Activated naive CD8-positive, alpha-beta T cell (primary cell): Measurements from ENCODE around the gene PRM2.

ENCODE experiments used
- H3K27ac Mint-ChIP-seq: one replicate; pipeline ENCODE4 v1.8.0; 2021; ENCODE audit warnings: mixed read lengths
- H3K27me3 Mint-ChIP-seq: one replicate; pipeline ENCODE4 v1.8.0; 2021; ENCODE audit warnings: mixed read lengths
- H3K36me3 Mint-ChIP-seq: one replicate; pipeline ENCODE4 v1.8.0; 2021; ENCODE audit warnings: mixed read lengths
- H3K4me1 Mint-ChIP-seq: one replicate; pipeline ENCODE4 v1.8.0; 2021; ENCODE audit warnings: low read depth, mixed read lengths
- H3K4me3 Mint-ChIP-seq: one replicate; pipeline ENCODE4 v1.8.0; 2021; ENCODE audit warnings: mild to moderate bottlenecking, mixed read lengths
- H3K9me3 Mint-ChIP-seq: one replicate; pipeline ENCODE4 v1.8.0; 2021; ENCODE audit warnings: low read depth, mixed read lengths

The PRM2 gene, protein sequence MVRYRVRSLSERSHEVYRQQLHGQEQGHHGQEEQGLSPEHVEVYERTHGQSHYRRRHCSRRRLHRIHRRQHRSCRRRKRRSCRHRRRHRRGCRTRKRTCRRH

DNA sequence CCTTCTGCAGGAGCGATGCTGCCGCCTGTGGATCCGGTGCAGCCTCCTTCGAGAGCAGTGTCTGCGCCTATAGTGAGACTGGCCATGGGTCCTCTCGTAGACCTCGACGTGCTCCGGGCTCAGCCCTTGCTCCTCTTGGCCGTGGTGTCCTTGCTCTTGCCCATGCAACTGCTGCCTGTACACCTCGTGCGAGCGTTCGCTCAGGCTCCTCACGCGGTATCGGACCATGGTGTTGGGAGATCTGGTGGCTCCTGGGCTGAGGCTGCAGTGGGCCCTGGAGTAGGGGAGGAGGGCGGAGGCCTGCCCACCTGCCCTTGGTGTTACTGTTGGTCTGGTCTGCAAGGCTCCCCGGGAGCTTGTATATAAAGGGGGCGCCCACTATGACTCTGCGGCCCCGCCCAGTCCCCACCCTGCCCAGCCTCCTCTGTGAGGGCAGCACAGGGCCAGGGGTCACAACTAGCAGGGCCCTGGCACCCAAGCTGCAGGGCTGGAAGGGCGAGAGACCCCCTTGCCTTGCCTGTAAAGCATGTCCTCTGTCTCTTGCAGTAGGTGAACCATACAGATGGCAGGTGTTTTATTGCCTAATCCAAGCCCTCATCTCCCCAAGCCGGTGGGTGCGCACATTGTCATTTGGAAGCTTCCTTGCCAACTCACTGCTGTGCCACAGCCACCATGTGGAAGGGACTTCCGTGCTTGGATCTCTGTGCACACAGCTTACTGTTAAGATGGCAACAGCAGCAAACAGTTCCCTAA is at the start of gene PRM2:
Gene PRM2, minus strand, starts transcription at position 338 of the 753 bp plus-strand sequence. Its CDS starts 110 bp downstream, at position 228.
- H3K9me3 Mint-ChIP-seq, result no peaks in the 10 kb centered on the region
- no peaks in the 10 kb centered on the region for H3K27me3 Mint-ChIP-seq
- no peaks in the 10 kb centered on the region for H3K36me3 Mint-ChIP-seq
- H3K4me3 Mint-ChIP-seq, result no peak within 1 kb of the TSS
- H3K4me1 Mint-ChIP-seq, result no peaks in the 10 kb centered on the region
- H3K27ac Mint-ChIP-seq, result no peak within 1 kb of the TSS

DNA sequence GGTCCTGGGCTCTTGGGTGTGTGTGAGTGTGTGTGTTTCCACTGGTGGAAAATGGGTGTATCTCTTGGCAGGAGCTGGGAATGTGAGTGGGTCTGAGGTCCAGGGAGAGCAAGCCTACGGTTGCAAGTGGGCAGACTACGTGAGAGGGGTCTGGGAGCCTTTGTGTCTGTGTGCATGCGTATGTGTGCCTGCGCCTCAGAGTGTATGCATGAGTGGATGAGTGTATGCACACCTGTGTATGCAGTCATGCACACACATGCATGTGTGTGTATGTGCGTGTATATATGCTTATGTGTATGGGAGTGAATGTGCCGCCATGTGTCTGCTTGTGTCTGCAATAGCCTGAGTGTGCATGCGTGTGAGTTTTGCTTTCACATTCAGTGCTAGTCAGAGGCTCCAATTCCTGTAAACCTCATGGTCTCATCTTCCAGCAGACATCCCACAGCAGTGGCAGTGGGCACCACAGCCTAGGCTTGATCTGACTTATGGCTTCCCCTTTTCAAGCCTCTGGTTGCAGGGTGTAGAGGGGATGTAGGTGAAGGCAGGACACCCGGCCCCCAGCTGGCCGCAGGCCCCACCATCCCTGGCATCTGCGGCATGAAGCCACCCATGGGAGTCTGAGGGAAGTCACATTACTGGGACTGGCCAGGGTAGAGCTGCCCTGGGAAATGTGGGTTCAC is 49.3 kb upstream of the PRM2 start:
- no peak overlapping the region for H3K4me3 Mint-ChIP-seq
- H3K36me3 Mint-ChIP-seq, result no peaks in the 10 kb centered on the region
- H3K27ac Mint-ChIP-seq, result peak overlapping the region; percentile 43
- H3K4me1 Mint-ChIP-seq, result peaks cover 42% of the 10 kb centered on the region
- H3K9me3 Mint-ChIP-seq, result no peaks in the 10 kb centered on the region
- H3K27me3 Mint-ChIP-seq, result no peaks in the 10 kb centered on the region

DNA sequence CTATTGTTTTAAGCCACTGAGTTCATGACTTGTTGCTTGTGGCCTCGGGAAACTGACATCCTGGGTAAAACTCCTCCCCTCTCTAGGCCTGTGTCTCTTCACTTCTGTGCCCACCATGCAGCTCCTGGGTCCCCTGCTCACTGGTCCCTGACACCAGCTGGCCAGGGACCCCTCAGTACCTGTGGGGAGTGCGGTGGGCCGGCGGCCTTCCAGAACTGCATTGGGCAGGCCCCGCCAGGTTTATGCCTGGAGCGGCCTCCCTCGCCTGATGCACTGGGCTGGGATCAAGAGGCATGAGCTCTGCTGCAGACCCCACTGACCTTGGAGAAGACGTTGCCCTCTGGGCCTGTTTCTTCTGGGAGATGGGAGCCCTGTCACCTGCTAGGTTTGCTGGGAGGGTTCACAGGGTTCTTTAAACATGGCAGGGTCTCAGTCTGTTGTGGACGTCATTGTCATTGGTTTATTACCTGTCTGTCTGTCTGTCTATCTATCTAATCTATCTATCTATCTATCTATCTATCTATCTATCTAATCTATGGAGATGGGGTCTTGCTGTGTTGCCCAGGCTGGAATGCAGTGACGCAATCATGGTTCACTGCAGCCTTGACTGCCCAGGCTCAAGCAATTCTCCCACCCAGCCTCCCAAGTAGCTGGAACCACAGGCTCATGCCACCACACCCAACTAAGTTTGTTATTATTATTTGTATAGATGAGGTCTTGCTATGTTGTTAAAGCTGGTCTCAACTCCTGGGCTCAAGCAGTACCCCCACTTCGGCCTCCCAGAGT is 47.5 kb upstream of the PRM2 start:
- Mint-ChIP-seq H3K4me1 (peaks cover 32% of the 10 kb centered on the region), H3K27me3 (no peaks in the 10 kb centered on the region), H3K9me3 (no peaks in the 10 kb centered on the region), H3K36me3 (no peaks in the 10 kb centered on the region), H3K4me3 (no peak overlapping the region), H3K27ac (no peak overlapping the region)

DNA sequence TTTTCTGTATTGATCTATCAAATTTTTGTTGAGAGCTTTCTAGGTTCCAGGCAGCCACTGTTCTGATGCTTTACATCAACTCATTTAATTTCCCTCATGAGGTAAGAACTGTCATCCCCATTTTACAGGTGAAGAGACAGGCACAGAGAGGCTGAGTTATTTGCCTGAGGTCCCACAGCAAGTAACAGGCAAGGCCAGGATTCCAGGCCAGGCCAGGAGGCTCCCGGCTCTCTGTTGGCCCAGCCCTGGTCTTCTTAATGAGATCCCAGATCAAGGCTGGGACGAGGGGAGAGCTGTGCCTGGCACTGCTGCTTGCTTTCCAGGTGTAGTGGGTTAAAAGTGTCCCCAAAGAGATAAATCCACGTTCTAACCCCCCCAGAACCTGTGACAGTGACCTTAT is 46.5 kb upstream of the PRM2 start:
- Mint-ChIP-seq H3K27me3 (no peaks in the 10 kb centered on the region), H3K27ac (no peak overlapping the region), H3K4me3 (no peak overlapping the region), H3K36me3 (no peaks in the 10 kb centered on the region), H3K4me1 (peaks cover 23% of the 10 kb centered on the region), H3K9me3 (no peaks in the 10 kb centered on the region)

DNA sequence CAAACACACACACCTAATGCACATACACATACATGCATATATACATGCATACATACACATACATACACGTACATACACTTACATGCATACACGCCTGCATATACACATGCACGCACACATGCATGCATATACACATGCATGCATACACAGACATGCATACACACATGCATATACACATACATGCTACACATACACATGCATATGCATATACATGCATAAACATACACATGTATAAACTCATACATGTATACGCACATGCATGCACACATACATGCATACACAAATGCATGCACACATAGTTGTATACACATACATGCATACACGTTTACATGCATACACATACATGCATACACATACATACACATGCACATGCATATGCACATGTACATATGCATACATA is 45.4 kb upstream of the PRM2 start:
- no peaks in the 10 kb centered on the region for H3K36me3 Mint-ChIP-seq
- H3K9me3 Mint-ChIP-seq, result no peaks in the 10 kb centered on the region
- H3K27ac Mint-ChIP-seq, result no peak overlapping the region
- H3K27me3 Mint-ChIP-seq, result no peaks in the 10 kb centered on the region
- no peak overlapping the region for H3K4me3 Mint-ChIP-seq
- peaks cover 13% of the 10 kb centered on the region for H3K4me1 Mint-ChIP-seq

DNA sequence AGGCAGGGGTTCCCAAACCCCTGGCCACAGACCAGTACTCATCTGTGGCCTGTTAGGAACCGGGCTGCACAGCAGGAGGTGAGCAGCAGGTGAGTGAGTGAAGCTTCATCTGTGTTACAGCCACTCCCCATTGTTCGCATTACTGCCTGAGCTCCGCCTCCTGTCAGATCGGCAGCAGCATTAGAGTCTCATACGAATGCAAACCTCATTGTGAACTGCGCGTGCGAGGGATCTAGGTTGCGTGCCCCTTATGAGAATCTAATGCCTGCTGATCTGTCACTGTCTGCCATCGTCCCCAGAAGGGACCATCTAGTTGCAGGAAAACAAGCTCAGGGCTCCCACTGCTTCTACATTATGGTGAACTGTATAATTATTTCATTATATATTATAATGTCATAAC is 43.9 kb upstream of the PRM2 start:
- Mint-ChIP-seq H3K27me3 (no peaks in the 10 kb centered on the region), H3K4me3 (no peak overlapping the region), H3K36me3 (no peaks in the 10 kb centered on the region), H3K4me1 (peaks cover 4% of the 10 kb centered on the region), H3K27ac (no peak overlapping the region), H3K9me3 (no peaks in the 10 kb centered on the region)

DNA sequence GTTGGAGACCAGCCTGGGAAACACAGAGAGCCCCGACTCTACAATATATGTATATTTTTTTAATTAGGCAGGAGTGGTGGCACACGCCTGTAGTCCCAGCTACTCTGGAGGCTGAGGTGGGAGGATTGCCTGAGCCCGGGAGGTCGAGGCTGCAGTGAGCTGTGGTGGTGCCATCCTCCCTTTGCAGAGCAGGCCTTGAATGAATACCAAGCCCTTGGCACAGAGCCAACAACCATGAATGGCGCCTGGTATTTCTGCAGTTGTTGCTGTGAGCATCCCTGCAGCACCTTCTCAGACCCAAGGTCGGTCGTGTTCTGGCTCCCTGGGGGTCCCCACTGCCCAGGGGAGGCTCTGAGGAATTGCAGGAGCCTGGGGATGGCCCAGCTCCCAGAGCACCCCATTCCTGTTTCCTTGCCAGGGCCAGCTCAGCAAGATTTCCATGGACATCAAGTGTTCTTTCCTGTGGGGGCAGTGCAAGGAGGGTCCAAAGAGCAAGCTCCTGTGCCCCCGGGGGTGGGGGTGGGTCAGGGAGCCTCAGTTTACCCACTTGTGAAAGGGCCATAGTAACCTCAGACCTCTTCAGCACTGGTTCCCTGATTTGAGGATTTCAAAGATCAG is 43.4 kb upstream of the PRM2 start:
- no peak overlapping the region for H3K4me3 Mint-ChIP-seq

DNA sequence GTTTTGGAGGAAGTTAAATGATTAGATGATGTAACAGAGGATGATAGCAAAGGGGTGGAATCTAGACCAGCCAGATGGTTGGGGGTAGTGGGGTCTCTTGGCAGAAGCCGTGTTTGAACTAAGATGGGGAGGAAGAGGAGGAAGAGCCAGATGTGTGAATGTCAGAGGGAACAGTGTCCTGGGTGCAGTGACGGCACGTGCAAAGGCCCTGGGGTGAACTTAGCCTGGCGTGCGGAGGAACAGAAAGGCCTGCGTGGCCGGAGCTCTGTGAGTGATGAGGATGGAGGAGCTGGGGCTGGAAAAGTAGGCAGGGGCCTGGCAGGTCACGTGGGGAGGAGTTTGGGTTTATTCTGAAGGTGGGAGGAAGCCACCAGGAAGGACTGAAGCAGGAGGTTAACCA is 42.5 kb upstream of the PRM2 start:
- H3K4me3 Mint-ChIP-seq, result no peak overlapping the region
- H3K36me3 Mint-ChIP-seq, result no peaks in the 10 kb centered on the region
- H3K4me1 Mint-ChIP-seq, result peaks cover 1% of the 10 kb centered on the region
- H3K27ac Mint-ChIP-seq, result no peak overlapping the region
- no peaks in the 10 kb centered on the region for H3K9me3 Mint-ChIP-seq
- no peaks in the 10 kb centered on the region for H3K27me3 Mint-ChIP-seq

More for the DNA sequence above, 43.4 kb upstream of the PRM2 start:
- H3K36me3 Mint-ChIP-seq, result no peaks in the 10 kb centered on the region
- no peaks in the 10 kb centered on the region for H3K4me1 Mint-ChIP-seq
- no peaks in the 10 kb centered on the region for H3K27me3 Mint-ChIP-seq
- H3K9me3 Mint-ChIP-seq, result no peaks in the 10 kb centered on the region
- H3K27ac Mint-ChIP-seq, result no peak overlapping the region

DNA sequence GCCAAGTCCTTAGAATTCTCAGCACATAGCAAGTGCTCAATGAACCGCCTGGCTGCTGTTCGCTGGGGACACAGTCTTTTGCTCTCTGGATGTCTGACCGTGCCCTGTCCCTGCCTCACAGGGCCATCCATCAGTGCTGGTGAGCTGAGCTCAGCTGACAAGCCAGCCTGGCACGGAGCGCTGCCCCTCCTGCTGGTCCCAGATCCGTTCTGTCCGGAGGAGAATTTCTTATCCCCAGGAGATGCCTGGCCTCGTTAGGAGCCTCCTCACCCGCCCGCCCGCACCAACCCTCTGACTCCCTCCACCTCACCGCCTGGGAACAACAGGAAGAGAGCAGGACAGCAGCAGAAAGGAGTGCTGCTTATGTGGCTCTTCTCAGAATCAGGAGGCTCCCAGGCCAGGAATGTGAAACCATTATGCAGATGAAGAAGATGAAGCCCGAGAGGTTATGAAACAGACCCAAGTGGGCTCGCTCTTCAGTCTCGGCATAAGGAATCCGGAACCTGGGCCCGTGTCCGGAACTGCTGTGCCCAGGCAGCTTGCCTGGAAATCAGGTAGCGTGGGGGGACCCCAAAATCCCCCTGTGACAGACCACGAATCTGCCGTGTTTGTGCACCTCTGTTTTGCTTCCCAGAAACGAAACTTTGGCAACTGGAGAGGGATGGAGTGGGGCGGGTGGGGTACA is 40.2 kb upstream of the PRM2 start:
- H3K36me3 Mint-ChIP-seq, result no peaks in the 10 kb centered on the region
- H3K9me3 Mint-ChIP-seq, result no peaks in the 10 kb centered on the region
- no peak overlapping the region for H3K4me3 Mint-ChIP-seq
- no peaks in the 10 kb centered on the region for H3K27me3 Mint-ChIP-seq
- no peak overlapping the region for H3K27ac Mint-ChIP-seq
- peaks cover 23% of the 10 kb centered on the region for H3K4me1 Mint-ChIP-seq

DNA sequence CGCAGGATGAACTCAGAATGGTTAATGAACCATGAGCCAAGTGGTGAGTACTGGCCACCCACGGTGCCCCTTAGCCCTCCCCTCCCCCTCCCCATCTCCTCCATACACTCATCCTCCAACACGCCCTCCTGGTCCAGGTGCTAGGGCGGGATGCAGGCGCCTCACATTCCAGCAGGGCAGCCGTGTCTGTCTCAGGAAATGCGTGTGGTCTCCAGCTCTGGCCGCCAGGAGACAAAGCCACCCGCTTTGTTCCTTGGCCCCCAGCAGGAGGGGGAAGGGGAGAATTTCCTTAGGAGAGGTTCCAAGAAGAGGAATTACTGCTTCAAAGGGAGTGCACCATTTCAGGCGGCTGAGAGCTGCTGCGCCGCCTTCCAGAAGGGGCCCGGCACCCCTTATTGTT is 39.2 kb upstream of the PRM2 start:
- H3K4me3 Mint-ChIP-seq, result no peak overlapping the region
- H3K27ac Mint-ChIP-seq, result no peak overlapping the region
- H3K27me3 Mint-ChIP-seq, result no peaks in the 10 kb centered on the region
- H3K4me1 Mint-ChIP-seq, result peaks cover 32% of the 10 kb centered on the region
- no peaks in the 10 kb centered on the region for H3K36me3 Mint-ChIP-seq
- H3K9me3 Mint-ChIP-seq, result no peaks in the 10 kb centered on the region

DNA sequence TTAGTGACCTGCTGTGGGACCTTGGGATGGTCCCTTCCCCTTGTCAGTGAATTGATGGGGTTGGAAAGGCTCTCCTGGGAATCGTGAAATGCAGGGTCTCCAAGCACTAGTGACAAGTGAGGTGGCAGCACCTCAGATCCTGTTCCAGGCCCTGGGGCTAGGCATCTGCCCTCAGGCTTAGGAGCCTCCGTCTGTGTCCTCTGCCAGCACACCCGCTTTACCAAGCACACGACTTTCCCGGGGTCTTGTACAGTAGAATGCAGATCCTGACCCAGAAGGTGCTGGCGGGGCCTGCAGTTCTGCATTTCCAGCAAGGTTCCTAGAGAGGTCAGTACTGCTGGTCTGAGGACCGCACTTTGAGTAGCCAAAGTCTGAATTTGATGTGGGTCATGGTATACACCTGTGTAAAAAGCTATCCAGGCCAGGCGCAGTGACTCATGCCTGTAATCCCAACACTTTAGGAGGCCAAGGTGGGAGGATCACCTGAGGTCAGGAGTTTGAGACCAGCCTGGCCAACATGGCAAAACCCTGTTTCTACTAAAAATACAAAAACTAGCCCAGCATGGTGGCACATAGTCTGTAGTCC is 38.1 kb upstream of the PRM2 start:
- H3K27me3 Mint-ChIP-seq, result no peaks in the 10 kb centered on the region
- no peak overlapping the region for H3K27ac Mint-ChIP-seq
- no peaks in the 10 kb centered on the region for H3K36me3 Mint-ChIP-seq
- H3K9me3 Mint-ChIP-seq, result no peaks in the 10 kb centered on the region
- no peak overlapping the region for H3K4me3 Mint-ChIP-seq
- peaks cover 39% of the 10 kb centered on the region for H3K4me1 Mint-ChIP-seq

DNA sequence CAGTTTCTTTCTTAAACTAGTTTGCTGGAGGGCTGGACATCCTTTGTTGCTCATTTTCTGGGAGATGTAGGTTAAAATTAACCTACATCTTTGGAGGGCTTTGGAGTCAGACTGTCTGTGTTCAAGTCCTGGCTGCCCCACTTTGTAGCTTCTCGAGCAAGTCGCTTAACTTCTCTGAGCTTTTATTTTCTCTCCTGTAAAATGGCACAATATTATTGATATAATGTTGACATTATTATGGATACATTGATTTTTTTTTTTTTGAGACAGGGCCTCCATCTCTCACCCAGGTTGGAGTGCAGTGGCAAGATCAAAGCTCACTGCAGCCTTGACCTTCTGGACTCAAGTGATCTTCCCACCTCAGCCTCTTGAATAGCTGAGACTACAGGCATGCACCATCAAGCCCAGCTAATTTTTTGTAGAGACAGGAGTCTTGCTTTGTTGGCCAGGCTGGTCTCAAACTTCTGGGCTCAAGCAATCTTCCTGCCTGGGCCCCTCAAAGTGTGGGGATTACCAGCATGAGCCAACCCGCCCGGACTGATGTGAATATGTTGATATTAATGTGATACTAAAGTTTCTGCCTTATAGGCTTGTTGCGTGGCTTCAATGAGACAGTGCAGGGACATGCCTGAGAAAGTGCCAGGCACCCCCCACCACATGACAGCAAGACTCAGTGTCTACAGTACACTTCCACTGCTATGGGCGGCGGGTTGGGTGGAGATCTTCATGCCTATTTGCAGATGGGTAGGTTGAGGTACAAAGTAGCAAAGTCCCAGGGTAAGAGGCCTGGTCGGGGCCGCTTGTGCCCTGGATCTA is 37.4 kb upstream of the PRM2 start:
- no peaks in the 10 kb centered on the region for H3K27me3 Mint-ChIP-seq
- H3K4me3 Mint-ChIP-seq, result no peak overlapping the region
- H3K36me3 Mint-ChIP-seq, result no peaks in the 10 kb centered on the region
- H3K27ac Mint-ChIP-seq, result no peak overlapping the region
- peaks cover 41% of the 10 kb centered on the region for H3K4me1 Mint-ChIP-seq
- H3K9me3 Mint-ChIP-seq, result no peaks in the 10 kb centered on the region

DNA sequence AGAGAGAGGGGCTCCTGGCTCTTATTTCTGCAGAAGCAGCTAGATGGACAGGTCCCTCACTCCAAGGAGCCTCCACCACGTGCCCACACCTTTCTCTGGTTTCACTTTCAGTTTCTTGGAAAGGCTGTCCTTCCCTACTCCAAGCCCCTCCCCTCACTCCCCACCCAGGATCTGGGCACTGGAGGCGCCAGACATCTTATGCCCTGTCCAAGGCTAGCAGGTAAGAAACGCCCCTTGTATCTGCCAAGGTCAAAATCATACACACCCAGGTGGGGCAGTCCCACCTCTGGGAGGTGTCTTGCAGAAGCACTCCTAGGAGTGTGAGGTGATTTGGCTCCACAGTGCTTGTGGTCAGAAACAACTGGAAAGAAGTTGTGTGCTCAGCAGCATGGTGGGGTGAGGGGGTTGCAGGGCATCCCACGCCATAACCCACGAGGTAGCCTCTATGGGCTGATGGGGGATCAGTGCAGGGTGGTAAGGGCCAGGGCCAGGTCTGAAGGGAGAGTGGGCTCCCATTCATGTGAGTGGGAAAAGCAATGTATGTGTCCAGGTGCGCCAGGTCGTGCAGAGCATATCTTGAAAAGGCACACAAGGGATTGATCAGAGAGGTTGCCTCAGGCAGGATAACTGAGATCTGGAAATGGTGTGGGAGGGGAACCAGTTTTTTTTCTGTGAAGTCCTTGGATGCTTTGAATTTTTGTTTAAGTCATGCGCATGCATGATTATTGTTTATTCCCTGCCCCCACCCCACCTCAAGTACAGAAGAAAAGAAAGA is 36.6 kb upstream of the PRM2 start:
- Mint-ChIP-seq H3K27me3 (no peaks in the 10 kb centered on the region), H3K9me3 (no peaks in the 10 kb centered on the region), H3K27ac (peak overlapping the region; percentile 50), H3K36me3 (no peaks in the 10 kb centered on the region), H3K4me3 (no peak overlapping the region), H3K4me1 (peaks cover 45% of the 10 kb centered on the region)
